RWPE1 (cell line): ENCODE measurements around the gene ALOX5.

Experiments
- CTCF ChIA-PET: fragments of 350-600 bp; sonication (Branson Sonifier 250); formaldehyde crosslinking; extraction: SDS; loops from one replicate; lab custom pipeline; 2021; lab: Yijun Ruan, JAX
- POLR2A ChIA-PET: fragments of 400-600 bp; formaldehyde crosslinking; extraction: SDS; loops from one replicate; lab custom pipeline; 2020; ENCODE audit warnings: antibody characterized with exemption; ENCODE audit not compliant: low non-redundant PET; lab: Yijun Ruan, JAX
- DNase-seq: peaks from one replicate; pipeline ENCODE4 v3.0.0; 2012; ENCODE audit warnings: low spot score
- H3K27ac ChIP-seq: fragments of 450-650 bp; 2 replicates; pipeline ENCODE4 v1.5.1; 2017
- CTCF ChIP-seq: fragments of 450-650 bp; conservative IDR thresholded peaks from 2 replicates; pipeline ENCODE4 v1.5.1; 2017; ENCODE audit warnings: low read depth, mild to moderate bottlenecking

The ALOX5 gene

DNA sequence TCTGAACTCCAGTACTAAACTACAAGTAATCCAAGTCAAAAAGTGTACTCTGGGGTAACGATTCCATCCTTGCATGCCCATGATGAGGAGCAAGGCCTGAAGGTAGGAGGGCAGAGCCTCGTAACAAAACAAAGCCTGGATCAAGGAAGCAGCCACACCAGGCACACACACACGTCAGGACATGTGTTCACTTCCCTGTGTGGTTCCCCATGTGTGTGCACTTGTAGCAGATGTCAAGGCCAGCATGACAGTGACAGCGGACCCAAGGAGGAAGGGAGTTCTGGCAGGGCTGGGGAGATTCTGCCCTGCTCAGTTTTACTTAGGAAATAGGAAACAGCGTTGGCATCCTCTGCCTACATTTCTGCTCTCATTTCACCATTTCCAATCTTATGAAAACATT lies 92.8 kb downstream of the ALOX5 start:
- no peak for TF ChIP-seq CTCF
- no peak overlapping the region for H3K27ac ChIP-seq
- CTCF ChIA-PET = interaction anchor here (0.6 kb wide), 1 partner anchor 142 kb away, joined by 8 read pairs; no protein-coding TSS in a partner anchor
- POLR2A ChIA-PET = no interaction called here
- no peak for DNase-seq

DNA sequence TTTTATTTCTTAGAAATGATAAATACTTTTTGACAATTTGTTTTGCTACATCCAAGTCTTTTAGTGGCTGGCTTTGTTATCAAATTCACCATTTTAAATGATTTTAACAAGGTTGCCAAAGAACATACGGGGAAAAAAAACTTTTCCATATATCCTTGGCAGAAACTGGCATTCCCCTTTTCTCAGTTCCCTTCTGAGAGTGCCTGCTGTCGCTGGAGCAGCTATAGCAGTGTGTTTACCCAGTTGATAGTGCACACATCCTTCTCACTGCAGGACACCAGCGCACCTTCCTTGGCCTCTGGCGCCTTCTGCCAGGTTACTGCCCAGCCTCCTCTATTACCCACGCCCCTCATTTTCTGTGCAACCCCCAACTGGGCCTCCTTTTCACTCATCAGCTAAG lies 94.1 kb downstream of the ALOX5 start:
- DNase-seq = no peak

GRCh38 chr10:45470098-45471012 lies 96.3 kb downstream of the ALOX5 start:
- H3K27ac ChIP-seq = no peak overlapping the region
- ChIA-PET CTCF (interaction anchor here (0.7 kb wide), 1 partner anchor 25 kb away, joined by 3 read pairs; no protein-coding TSS in a partner anchor), POLR2A (no interaction called here)
- no peak for DNase-seq
- TF ChIP-seq CTCF = no peak

More for the DNA sequence above, 94.1 kb downstream of the ALOX5 start:
- no peak for TF ChIP-seq CTCF
- H3K27ac ChIP-seq = no peak overlapping the region
- CTCF ChIA-PET = no interaction called here
- POLR2A ChIA-PET = no interaction called here

DNA sequence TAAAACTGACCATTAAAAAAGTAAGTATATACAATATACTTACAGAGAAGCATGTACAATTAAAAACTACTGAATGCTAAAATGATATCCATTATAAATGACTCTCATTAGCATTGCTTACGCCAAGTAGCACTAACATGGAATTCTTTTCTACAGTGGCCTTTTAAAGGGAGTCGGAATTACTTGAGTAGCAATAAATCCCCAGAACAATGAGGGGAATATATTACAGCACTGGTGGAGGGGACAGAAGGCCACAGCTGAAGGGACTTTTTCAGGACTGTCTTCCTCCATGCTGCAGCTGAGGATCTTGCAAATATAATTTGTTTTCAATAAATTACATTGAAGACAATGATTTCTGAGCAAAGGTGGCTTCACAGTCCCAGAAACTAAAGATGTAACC lies 97.0 kb downstream of the ALOX5 start:
- POLR2A ChIA-PET = no interaction called here
- no peak overlapping the region for H3K27ac ChIP-seq
- no peak for TF ChIP-seq CTCF
- CTCF ChIA-PET = no interaction called here
- DNase-seq = no peak

DNA sequence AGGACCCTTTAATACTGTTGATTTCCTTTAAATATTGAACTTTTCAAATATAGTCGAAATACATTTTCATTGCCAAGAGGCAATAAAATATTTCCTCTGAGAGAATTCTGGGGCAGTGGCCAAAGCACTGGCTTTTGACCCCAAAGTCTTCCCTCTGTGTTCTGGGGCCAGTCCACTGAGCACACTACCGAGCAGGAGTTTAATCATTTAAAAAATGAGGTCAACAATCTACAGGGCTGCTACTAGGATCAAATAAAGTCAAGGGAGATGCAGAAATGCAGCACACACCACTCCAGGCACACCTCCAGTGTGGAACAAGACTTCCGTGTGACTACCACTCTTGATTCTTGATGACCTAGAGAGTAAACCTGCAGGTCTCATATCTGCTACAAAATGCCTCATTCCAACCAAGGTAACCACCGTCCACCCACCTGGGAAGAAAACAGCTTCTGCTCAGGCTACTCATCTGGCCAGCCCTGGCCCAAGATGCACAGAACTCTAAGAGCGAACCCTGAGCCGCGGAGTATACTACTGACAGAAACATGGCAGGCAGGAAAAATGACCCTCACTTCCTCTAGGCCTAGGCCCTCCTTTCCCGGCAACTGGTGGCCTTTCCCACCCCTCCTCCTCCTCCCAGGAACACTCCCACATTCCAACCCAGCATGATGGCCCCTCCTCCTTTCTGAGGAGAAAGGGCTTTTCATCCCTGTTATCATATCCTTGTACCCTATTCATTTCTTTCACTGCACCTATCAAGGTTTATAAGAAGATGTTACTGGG lies 97.7 kb downstream of the ALOX5 start:
- POLR2A ChIA-PET = no interaction called here
- TF ChIP-seq CTCF = no peak
- CTCF ChIA-PET = no interaction called here
- DNase-seq = no peak
- H3K27ac ChIP-seq = no peak overlapping the region

- CTCF ChIA-PET = interaction anchor here (0.6 kb wide), 1 partner anchor 223 kb away, joined by 4 read pairs; no protein-coding TSS in a partner anchor
These were observed 99.1 kb downstream of the ALOX5 start for GRCh38 chr10:45473126-45473525.

More at GRCh38 chr10:45473126-45473525, 99.1 kb downstream of the ALOX5 start:
- no peak for TF ChIP-seq CTCF
- H3K27ac ChIP-seq = no peak overlapping the region
- DNase-seq = no peak
- POLR2A ChIA-PET = no interaction called here
